Measurements from ENCODE around the gene CDK17.
A peak's percentile ranks its signal among the peaks of the same experiment; 100 is the strongest.

DNA sequence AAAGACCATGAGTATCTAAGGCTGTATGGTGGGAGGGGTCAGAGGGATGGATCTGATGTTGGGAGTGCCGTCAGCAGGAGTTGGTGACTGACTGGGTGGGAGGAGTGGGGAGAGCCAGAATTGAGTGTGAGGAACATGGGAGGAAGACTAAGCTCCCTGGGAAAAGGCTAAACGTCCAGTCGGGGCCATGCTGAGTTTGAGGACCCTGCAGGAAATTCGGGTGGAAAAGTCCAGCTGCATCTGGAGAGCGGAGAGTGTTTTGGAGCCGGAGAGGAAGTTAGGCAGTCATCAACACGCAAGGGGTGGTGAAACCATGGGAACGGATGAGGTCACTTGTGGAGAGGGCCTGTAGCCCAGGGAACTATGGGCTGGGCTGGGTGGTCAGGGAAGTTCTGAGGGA, 145.2 kb downstream of the CDK17 start:
- 0 out of 2 replicates have a peak, but pooled peaks have one; percentile 28 for TF ChIP-seq POLR2AphosphoS5 (IDR thresholded peaks at IDR 0.05; ENCODE audit: low read depth, low read length)
- TF ChIP-seq POLR2A (IDR thresholded peaks at IDR 0.05; ENCODE audit: low read depth, low read length) = no peak
- no peak for TF ChIP-seq TAF1 (IDR thresholded peaks at IDR 0.05; ENCODE audit: borderline replicate concordance, low read depth, low read length)

Measured in GM12892 (cell line).